Gastroesophageal sphincter (tissue), 4 donors: Measurements from ENCODE around the gene GPR15. TPM values are rescaled to one million over a fixed set of nuclear protein-coding genes. Genes with fewer than 3 reads are reported as not detected.

ENCODE experiments used
- ATAC-seq: fragments of 150-250 bp; one replicate; pipeline ENCODE4 v1.9.1; 2016; ENCODE audit warnings: mild to moderate bottlenecking, moderate library complexity
- H3K27ac ChIP-seq, 4 donors: fragments of 200-600 bp; sonication (generic) in 3 of 4; 1 replicate in 3 of 4; 2 replicates in 1 of 4; pipeline ENCODE4 v1.5.1; 2016 to 2019
- H3K27me3 ChIP-seq: fragments of 200-600 bp; sonication (generic); one replicate; pipeline ENCODE4 v1.5.1; 2019
- H3K36me3 ChIP-seq, 2 donors: fragments of 200-600 bp; sonication (generic); one replicate each; pipeline ENCODE4 v1.5.1; 2019; ENCODE audit warnings: control low read depth in 1 of 2
- H3K4me1 ChIP-seq, 3 donors: fragments of 200-600 bp; sonication (generic); 1 replicate in 2 of 3; 2 replicates in 1 of 3; pipeline ENCODE4 v1.5.1; 2016 to 2019; ENCODE audit warnings: control low read depth in 2 of 3
- H3K4me3 ChIP-seq, 2 donors: fragments of 200-600 bp; sonication (generic); one replicate each; pipeline ENCODE4 v1.5.1; 2019; ENCODE audit warnings: mild to moderate bottlenecking in 1 of 2, moderate library complexity in 1 of 2
- H3K9me3 ChIP-seq, 3 donors: fragments of 200-600 bp; sonication (generic); one replicate each; pipeline ENCODE4 v1.5.1; 2017 to 2019; ENCODE audit warnings: control low read depth in 2 of 3
- CTCF ChIP-seq, 4 experiments: fragments of 200-600 bp in 2 of 4; fragments of 450-650 bp in 2 of 4; sonication (generic) in 1 of 4; IDR thresholded peaks; one replicate each; pipeline ENCODE4 v1.5.1; 2017 to 2019; ENCODE audit warnings: antibody characterized with exemption in 4 of 4, mild to moderate bottlenecking in 2 of 4, moderate library complexity in 2 of 4
- EP300 ChIP-seq: sonication (generic); formaldehyde crosslinking; IDR thresholded peaks from one replicate; pipeline ENCODE4 v1.6.1; 2017; ENCODE audit warnings: antibody characterized with exemption, mild to moderate bottlenecking
- POLR2A ChIP-seq, 2 donors: fragments of 450-650 bp; IDR thresholded peaks; one replicate each; pipeline ENCODE4 v1.6.1; 2017; ENCODE audit warnings: antibody characterized with exemption in 2 of 2, mild to moderate bottlenecking in 2 of 2, moderate library complexity in 1 of 2
- POLR2AphosphoS5 ChIP-seq: sonication (generic); formaldehyde crosslinking; IDR thresholded peaks from one replicate; pipeline ENCODE4 v1.6.1; 2017; ENCODE audit warnings: antibody characterized with exemption
- WGBS, 2 donors: methylation state at CpG; one replicate each; pipeline ENCODE4 v1.1.5; 2018; ENCODE audit warnings: low coverage in 1 of 2; 5-methylcytosine and 5-hydroxymethylcytosine counted together
- total RNA-seq, 4 donors: library from RNA; depleted of rRNA; stranded (reverse); fragments of >200 nt; gene quantifications; one replicate each; pipeline ENCODE4 v1.1.0, GENCODE V29; 2016

Gene GPR15
- total RNA-seq, 4 donors from 2014 or later, result not detected

GRCh38 chr3:98534734-98535133 lies 3.0 kb downstream of the GPR15 start:
- no peak for ATAC-seq
- H3K27me3 ChIP-seq, result no peaks in the 10 kb centered on the region
- no peaks in the 10 kb centered on the region for H3K4me1 ChIP-seq
- no peak overlapping the region for H3K27ac ChIP-seq
- H3K36me3 ChIP-seq, result no peaks in the 10 kb centered on the region
- H3K9me3 ChIP-seq, result no peaks in the 10 kb centered on the region
- 87% methylated on average over 1 of the region's 1 CpG; no CpG with 5 or more reads in 1 of the 2 donors for WGBS, 2 donors
- no peak overlapping the region for H3K4me3 ChIP-seq
- no peak for TF ChIP-seq EP300
- TF ChIP-seq CTCF (IDR thresholded peaks at IDR 0.05), result no peak
- no peak for TF ChIP-seq POLR2AphosphoS5
- no peak for TF ChIP-seq POLR2A (IDR thresholded peaks at IDR 0.05)

DNA sequence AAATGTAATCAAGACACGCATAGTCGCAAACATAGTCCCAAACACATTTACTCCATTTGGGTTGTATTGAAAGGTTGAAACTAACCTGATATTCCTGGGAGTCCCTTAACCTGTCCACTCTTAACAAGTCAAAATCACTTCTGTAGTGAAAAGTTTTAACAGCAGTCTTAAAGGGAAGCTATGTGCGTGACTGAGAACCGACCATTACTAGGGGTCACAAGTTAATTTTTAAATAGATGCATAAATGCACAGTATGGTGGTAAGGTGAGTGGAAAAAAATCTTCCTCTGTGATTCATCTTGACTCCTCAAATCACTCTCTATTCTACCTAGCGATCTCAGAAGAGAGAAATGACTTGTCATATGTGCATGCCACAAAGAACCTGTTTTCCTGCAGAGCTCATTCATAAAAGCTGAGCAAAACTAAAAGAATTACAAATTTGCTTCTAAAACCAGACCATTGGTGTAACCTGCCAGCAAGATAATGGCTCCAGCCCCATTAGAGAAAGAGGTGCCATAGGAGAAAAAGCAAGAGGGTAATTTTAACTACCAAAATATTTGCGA lies 4.8 kb downstream of the GPR15 start:
- no peak overlapping the region for H3K4me3 ChIP-seq
- no peaks in the 10 kb centered on the region for H3K36me3 ChIP-seq
- TF ChIP-seq POLR2AphosphoS5, result no peak
- TF ChIP-seq EP300, result no peak
- TF ChIP-seq CTCF (IDR thresholded peaks at IDR 0.05), result no peak
- TF ChIP-seq POLR2A (IDR thresholded peaks at IDR 0.05), result no peak
- ATAC-seq, result no peak
- H3K27me3 ChIP-seq, result no peaks in the 10 kb centered on the region
- no peaks in the 10 kb centered on the region for H3K4me1 ChIP-seq
- no peak overlapping the region for H3K27ac ChIP-seq
- WGBS, 2 donors, result 78% methylated on average over 6 of the region's 6 CpGs
- no peaks in the 10 kb centered on the region for H3K9me3 ChIP-seq

- no peak for TF ChIP-seq CTCF (IDR thresholded peaks at IDR 0.05)
- Histone ChIP-seq H3K9me3 (no peaks in the 10 kb centered on the region), H3K4me3 (no peak overlapping the region), H3K27ac (no peak overlapping the region), H3K4me1 (no peaks in the 10 kb centered on the region), H3K27me3 (no peaks in the 10 kb centered on the region), H3K36me3 (no peaks in the 10 kb centered on the region)
- 64 to 84% methylated on average over 3 of the region's 3 CpGs for WGBS, 2 donors
- no peak for ATAC-seq
These were observed 8.6 kb downstream of the GPR15 start for GRCh38 chr3:98540346-98540745.

- H3K4me3 ChIP-seq, result no peak overlapping the region
- no peaks in the 10 kb centered on the region for H3K4me1 ChIP-seq
- no peaks in the 10 kb centered on the region for H3K36me3 ChIP-seq
- ATAC-seq, result no peak
- TF ChIP-seq POLR2AphosphoS5 (no peak), EP300 (no peak), CTCF (IDR thresholded peaks at IDR 0.05) (no peak), POLR2A (IDR thresholded peaks at IDR 0.05) (no peak)
- H3K27ac ChIP-seq, result no peak overlapping the region
- no peaks in the 10 kb centered on the region for H3K9me3 ChIP-seq
- no peaks in the 10 kb centered on the region for H3K27me3 ChIP-seq
- WGBS, 2 donors, result 86 to 100% methylated on average over 1 of the region's 1 CpG
These were observed 9.9 kb downstream of the GPR15 start for GRCh38 chr3:98541695-98542094.

DNA sequence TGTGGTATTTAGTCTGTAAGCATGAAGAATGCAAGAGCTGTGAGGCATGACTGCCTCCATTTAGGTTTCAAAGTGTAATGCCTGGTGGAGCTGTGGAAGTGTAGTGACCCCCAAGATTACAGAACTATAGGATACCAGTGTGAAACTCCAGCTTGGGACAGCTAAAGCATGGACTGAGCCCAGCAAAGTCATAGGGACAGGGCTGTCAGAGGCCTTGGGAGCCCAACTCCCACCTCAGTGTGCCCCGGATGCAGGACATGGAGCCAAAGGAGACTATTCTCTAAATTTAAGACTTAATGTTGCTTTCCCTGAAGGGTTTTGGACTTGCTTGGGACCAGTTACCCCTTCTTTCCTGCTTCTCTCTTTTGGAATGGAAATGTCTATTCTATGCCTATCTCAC lies 10.8 kb downstream of the GPR15 start:
- TF ChIP-seq CTCF (IDR thresholded peaks at IDR 0.05) (no peak), EP300 (no peak), POLR2AphosphoS5 (no peak), POLR2A (IDR thresholded peaks at IDR 0.05) (no peak)
- H3K4me3 ChIP-seq, result no peak overlapping the region
- no peaks in the 10 kb centered on the region for H3K36me3 ChIP-seq
- no peak overlapping the region for H3K27ac ChIP-seq
- 60 to 88% methylated on average over 1 of the region's 1 CpG for WGBS, 2 donors
- H3K9me3 ChIP-seq, result no peaks in the 10 kb centered on the region
- H3K27me3 ChIP-seq, result peaks cover 7% of the 10 kb centered on the region
- ATAC-seq, result no peak
- H3K4me1 ChIP-seq, result no peaks in the 10 kb centered on the region
